ENCODE results near the gene VPS8.

VPS8 gene

GRCh38 chr3:184777566-184778356 lies 34.2 kb upstream of the VPS8 start (continued):
- TF ChIP-seq ZSCAN30 (tag by site-specific recombination; IDR thresholded peaks at IDR 0.05) (peak; percentile 52), PRDM2 (tag by site-specific recombination; IDR thresholded peaks at IDR 0.05; ENCODE audit: borderline replicate concordance) (no peak)

- Histone ChIP-seq H3K4me3 (ENCODE audit: low read depth, low read length) (no peak overlapping the region), H3K27ac (ENCODE audit: extremely low read depth, low read depth, low read length) (no peak overlapping the region), H3K36me3 (ENCODE audit: control insufficient read depth in 2 of 2, insufficient read depth in 1 of 2, low read length in 2 of 2) (no peaks in the 10 kb centered on the region), H3K9me3 (ENCODE audit: control insufficient read depth, insufficient read depth, low read depth, low read length) (no peaks in the 10 kb centered on the region), H3K4me1 (ENCODE audit: control insufficient read depth, insufficient read depth, low read length) (no peaks in the 10 kb centered on the region)
- CTCF ChIA-PET = interaction anchor here (0.5 to 1.9 kb wide), 18 partner anchors 8 to 950 kb away, joined by 3 to 9 read pairs (median 4); no protein-coding TSS in a partner anchor
- POLR2A ChIA-PET = interaction anchor here (2.5 kb wide), 1 partner anchor 217 kb away, joined by 13 read pairs; the partner anchor contains the start of gene EPHB3
- TF ChIP-seq ZNF140 (tag by site-specific recombination; IDR thresholded peaks at IDR 0.05) = no peak
These were observed 33.3 kb upstream of the VPS8 start for GRCh38 chr3:184778426-184779332.

- TF ChIP-seq PRDM6 (tag by site-specific recombination; IDR thresholded peaks at IDR 0.05) (no peak), YY1 (tag by site-specific recombination; IDR thresholded peaks at IDR 0.05) (no peak), ZNF354C (tag by site-specific recombination; IDR thresholded peaks at IDR 0.05; ENCODE audit: borderline replicate concordance, low read depth) (no peak), HOXA7 (CRISPR knock-in tag; IDR thresholded peaks at IDR 0.05; ENCODE audit: borderline replicate concordance) (no peak), ZNF175 (tag by site-specific recombination; IDR thresholded peaks at IDR 0.05) (no peak), KLF1 (tag by site-specific recombination; IDR thresholded peaks at IDR 0.05) (no peak), PRDM2 (tag by site-specific recombination; IDR thresholded peaks at IDR 0.05; ENCODE audit: borderline replicate concordance) (no peak), BCL11A (tag by site-specific recombination; IDR thresholded peaks at IDR 0.05; ENCODE audit: low read depth) (no peak), SETDB1 (IDR thresholded peaks at IDR 0.05; ENCODE audit: insufficient read length, low read length) (no peak), ZNF571 (tag by site-specific recombination; IDR thresholded peaks at IDR 0.05) (no peak)
- TF ChIP-seq, protein P1, sequence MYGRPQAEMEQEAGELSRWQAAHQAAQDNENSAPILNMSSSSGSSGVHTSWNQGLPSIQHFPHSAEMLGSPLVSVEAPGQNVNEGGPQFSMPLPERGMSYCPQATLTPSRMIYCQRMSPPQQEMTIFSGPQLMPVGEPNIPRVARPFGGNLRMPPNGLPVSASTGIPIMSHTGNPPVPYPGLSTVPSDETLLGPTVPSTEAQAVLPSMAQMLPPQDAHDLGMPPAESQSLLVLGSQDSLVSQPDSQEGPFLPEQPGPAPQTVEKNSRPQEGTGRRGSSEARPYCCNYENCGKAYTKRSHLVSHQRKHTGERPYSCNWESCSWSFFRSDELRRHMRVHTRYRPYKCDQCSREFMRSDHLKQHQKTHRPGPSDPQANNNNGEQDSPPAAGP (tag by site-specific recombination; IDR thresholded peaks at IDR 0.05) = no peak
- Histone ChIP-seq H3K4me3 (ENCODE audit: low read depth, low read length) (no peak overlapping the region), H3K36me3 (ENCODE audit: control insufficient read depth in 2 of 2, insufficient read depth in 1 of 2, low read length in 2 of 2) (no peaks in the 10 kb centered on the region), H3K9me3 (ENCODE audit: control insufficient read depth, insufficient read depth, low read depth, low read length) (no peaks in the 10 kb centered on the region), H3K4me1 (ENCODE audit: control insufficient read depth, insufficient read depth, low read length) (no peaks in the 10 kb centered on the region), H3K27ac (ENCODE audit: extremely low read depth, low read depth, low read length) (no peak overlapping the region)
- POLR2A ChIA-PET = no interaction called here
- CTCF ChIA-PET = interaction anchor here (0.6 to 1.4 kb wide), 3 partner anchors 23 to 434 kb away, joined by 3 to 5 read pairs (median 3); no protein-coding TSS in a partner anchor
These were observed 30.9 kb upstream of the VPS8 start for GRCh38 chr3:184780981-184781515.

Data from HEK293 (cell line).